Esophagus squamous epithelium (tissue), 5 donors: ENCODE results near the gene FAM47E. TPM values are rescaled to one million over a fixed set of nuclear protein-coding genes. Genes with fewer than 3 reads are reported as not detected.

Source experiments
- DNase-seq: peaks from one replicate; lab custom pipeline; 2025; lab: John Stamatoyannopoulos, UW
- H3K27ac ChIP-seq, 4 donors: fragments of 200-600 bp; sonication (generic); one replicate each; pipeline ENCODE4 v1.5.1; 2016 to 2019; ENCODE audit warnings: mild to moderate bottlenecking in 1 of 4
- H3K27me3 ChIP-seq, 4 donors: fragments of 200-600 bp; sonication (generic); 1 replicate in 3 of 4; 2 replicates in 1 of 4; pipeline versions ENCODE4 v1.5.1 to v1.6.0; 2017 to 2021; ENCODE audit warnings: antibody characterized with exemption in 1 of 4
- H3K36me3 ChIP-seq, 3 donors: fragments of 200-600 bp; sonication (generic); one replicate each; pipeline ENCODE4 v1.5.1; 2016 to 2019
- H3K4me1 ChIP-seq, 3 donors: fragments of 200-600 bp; sonication (generic); one replicate each; pipeline ENCODE4 v1.5.1; 2017 to 2019
- H3K4me3 ChIP-seq, 4 donors: fragments of 200-600 bp; sonication (generic); 1 replicate in 3 of 4; 2 replicates in 1 of 4; pipeline ENCODE4 v1.5.1; 2016 to 2019; ENCODE audit warnings: mild to moderate bottlenecking in 2 of 4, moderate library complexity in 1 of 4
- H3K9me3 ChIP-seq, 3 donors: fragments of 200-600 bp; sonication (generic); one replicate each; pipeline ENCODE4 v1.5.1; 2016 to 2019
- CTCF ChIP-seq, 6 experiments: fragments of 450-650 bp in 4 of 6; fragments of 200-600 bp in 2 of 6; sonication (generic) in 2 of 6; IDR thresholded peaks; one replicate each; pipeline ENCODE4 v1.5.1; 2016 to 2019; ENCODE audit warnings: antibody characterized with exemption in 6 of 6, mild to moderate bottlenecking in 4 of 6, moderate library complexity in 4 of 6
- POLR2A ChIP-seq, 4 donors: fragments of 450-650 bp; IDR thresholded peaks; one replicate each; pipeline ENCODE4 v1.6.1; 2017; ENCODE audit warnings: antibody characterized with exemption in 4 of 4, mild to moderate bottlenecking in 4 of 4, moderate library complexity in 3 of 4
- WGBS, 2 donors: methylation state at CpG; one replicate each; pipeline ENCODE4 v1.1.5; 2018; 5-methylcytosine and 5-hydroxymethylcytosine counted together
- intact Hi-C: fragments of 100-400 bp; cut with DNase I; formaldehyde crosslinking; loops from one replicate; pipeline ENCODE4 v1.15.0; 2022
- total RNA-seq, 4 donors: library from RNA; depleted of rRNA; stranded (reverse); fragments of >200 nt; gene quantifications; one replicate each; pipeline ENCODE4 v1.1.0, GENCODE V29; 2016
- donor health status: DM: yes; HTN: yes; CAD: no.

The FAM47E gene
- under 1 TPM in 2 of 4 donors, not detected in 2; 0.44 to 0.76 TPM for total RNA-seq

GRCh38 chr4:76251441-76252270 lies at the start of gene FAM47E:
Gene FAM47E, plus strand, starts transcription at chr4:76251721. Its CDS starts 26 bp downstream, at chr4:76251747.
- no peaks in the 10 kb centered on the region for H3K36me3 ChIP-seq
- H3K27me3 ChIP-seq = peaks cover 0 to 60% (median 0%) of the 10 kb centered on the region in 4 donors
- H3K4me1 ChIP-seq = peaks cover 4 to 15% (median 7%) of the 10 kb centered on the region in 3 donors
- intact Hi-C loops = no loop called here
- no peaks in the 10 kb centered on the region for H3K9me3 ChIP-seq
- H3K4me3 ChIP-seq = peak within 1 kb of the TSS; percentile 42 to 69 (median 56)
- peak within 1 kb of the TSS in 1 of 4 donors; percentile 11 for H3K27ac ChIP-seq
- no peak for DNase-seq
- TF ChIP-seq CTCF (IDR thresholded peaks at IDR 0.05) (peak in 5 of 6 experiments; percentile 13 to 43 (median 22)), POLR2A (IDR thresholded peaks at IDR 0.05) (no peak)
- 17% methylated on average over 13 of the region's 68 CpGs; no CpG with 5 or more reads in 1 of the 2 donors for WGBS, 2 donors

DNA sequence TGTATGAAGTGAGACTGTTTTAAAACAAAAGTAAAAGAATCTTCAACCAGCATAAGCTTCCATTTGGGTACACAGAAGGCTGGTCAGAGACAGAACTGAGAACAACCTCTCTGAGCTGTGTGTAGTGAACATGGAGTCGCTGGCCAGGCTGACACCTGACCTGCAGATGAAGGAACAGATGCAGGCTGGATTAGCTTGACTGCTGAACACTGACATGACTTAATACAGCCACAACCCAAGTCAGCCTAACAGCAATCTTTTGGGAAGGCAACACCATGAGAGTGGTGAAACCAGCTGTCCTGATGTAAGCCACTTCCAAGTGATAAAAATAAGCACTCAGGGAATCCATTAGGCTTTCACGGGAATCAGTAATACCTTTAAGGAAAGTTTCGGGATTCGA lies 48.0 kb upstream of the FAM47E start:
- no peaks in the 10 kb centered on the region for H3K27me3 ChIP-seq
- no peaks in the 10 kb centered on the region for H3K36me3 ChIP-seq
- no peak for DNase-seq
- TF ChIP-seq CTCF (IDR thresholded peaks at IDR 0.05) = no peak
- no peak for TF ChIP-seq POLR2A (IDR thresholded peaks at IDR 0.05)
- peak overlapping the region in 2 of 4 donors; percentile 14 to 46 for H3K27ac ChIP-seq
- peaks cover 18 to 89% (median 66%) of the 10 kb centered on the region in 3 donors for H3K4me1 ChIP-seq
- H3K9me3 ChIP-seq = no peaks in the 10 kb centered on the region
- 69 to 82% methylated on average over 4 of the region's 4 CpGs for WGBS, 2 donors
- intact Hi-C loops = no loop called here
- no peak overlapping the region for H3K4me3 ChIP-seq

DNA sequence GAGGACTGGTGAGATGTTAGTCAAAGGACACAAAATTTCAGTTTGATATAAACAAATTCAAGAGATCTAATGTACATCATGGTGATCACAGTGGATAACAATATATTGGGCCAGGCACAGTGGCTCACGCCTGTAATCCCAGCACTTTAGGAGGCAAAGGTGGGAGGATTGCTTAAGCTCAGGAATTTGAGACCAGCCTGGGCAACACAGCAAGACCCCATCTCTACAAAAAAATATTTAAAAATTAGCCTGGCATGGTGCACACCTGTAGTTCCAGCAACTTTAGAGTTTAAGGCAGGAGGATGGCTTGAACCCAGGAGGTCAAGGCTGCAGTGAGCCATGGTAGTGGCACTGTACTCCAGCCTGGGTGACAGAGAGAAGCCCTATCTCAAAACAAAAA lies 46.6 kb upstream of the FAM47E start:
- Histone ChIP-seq H3K9me3 (no peaks in the 10 kb centered on the region), H3K27me3 (no peaks in the 10 kb centered on the region), H3K4me3 (no peak overlapping the region), H3K36me3 (no peaks in the 10 kb centered on the region), H3K4me1 (peaks cover 24 to 89% (median 67%) of the 10 kb centered on the region in 3 donors), H3K27ac (peak overlapping the region in 1 of 4 donors; percentile 9)
- WGBS, 2 donors = 100% methylated on average over 1 of the region's 1 CpG; no CpG with 5 or more reads in 1 of the 2 donors
- TF ChIP-seq CTCF (IDR thresholded peaks at IDR 0.05) = no peak
- no peak for TF ChIP-seq POLR2A (IDR thresholded peaks at IDR 0.05)
- DNase-seq = no peak
- intact Hi-C loops = no loop called here

DNA sequence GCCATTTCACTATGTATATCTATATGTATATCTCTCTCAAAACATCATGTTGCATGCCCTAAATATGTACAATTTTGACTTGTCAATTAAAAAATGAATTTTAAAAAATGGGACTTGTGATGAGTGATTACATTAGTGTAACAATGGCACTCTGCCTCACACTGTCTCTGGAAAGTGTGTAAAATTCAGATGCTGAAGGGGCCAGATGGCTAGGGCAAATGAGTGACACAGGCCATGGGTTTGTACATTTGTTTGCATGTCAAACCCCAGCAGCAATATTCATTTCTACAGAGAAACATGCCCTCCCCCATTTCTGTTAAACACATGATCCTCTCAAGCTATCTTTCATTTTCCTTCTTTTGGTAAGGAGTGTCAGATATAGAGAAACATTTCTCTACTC lies 46.0 kb upstream of the FAM47E start:
- Histone ChIP-seq H3K27me3 (no peaks in the 10 kb centered on the region), H3K9me3 (no peaks in the 10 kb centered on the region), H3K4me3 (no peak overlapping the region), H3K36me3 (no peaks in the 10 kb centered on the region), H3K27ac (peak overlapping the region in 3 of 4 donors; percentile 98), H3K4me1 (peaks cover 26 to 89% (median 67%) of the 10 kb centered on the region in 3 donors)
- TF ChIP-seq POLR2A (IDR thresholded peaks at IDR 0.05) = no peak
- no peak for TF ChIP-seq CTCF (IDR thresholded peaks at IDR 0.05)
- intact Hi-C loops = no loop called here
- no peak for DNase-seq
